HuH-7.5 (cell line): ENCODE measurements around the gene AFF2.
"Not testable (repeated sequence)": the region's sequence is repeated elsewhere in the genome, so short reads cannot be mapped to it uniquely, and the experiment has no call there.

ENCODE experiments used
- DNase-seq: peaks from one replicate; pipeline ENCODE4 v3.0.0; 2011; ENCODE audit warnings: low spot score

The AFF2 gene

GRCh38 chrX:148865277-148866210 lies 365.1 kb downstream of the AFF2 start:
- no peak for DNase-seq

GRCh38 chrX:148867596-148867995 lies 367.2 kb downstream of the AFF2 start:
- DNase-seq, result no peak

- DNase-seq, result no peak
Observed at GRCh38 chrX:148871422-148872160, 371.2 kb downstream of the AFF2 start.

- DNase-seq, result no peak
Observed at GRCh38 chrX:148872161-148872535, 371.7 kb downstream of the AFF2 start.

GRCh38 chrX:148872881-148873280 lies 372.5 kb downstream of the AFF2 start:
- no peak for DNase-seq

GRCh38 chrX:148874636-148875246 lies 374.3 kb downstream of the AFF2 start:
- no peak for DNase-seq

GRCh38 chrX:148878371-148878770 lies 378.0 kb downstream of the AFF2 start:
- DNase-seq, result no peak

GRCh38 chrX:148885203-148885602 lies 384.8 kb downstream of the AFF2 start:
- no peak for DNase-seq

GRCh38 chrX:148893395-148893794 lies 393.0 kb downstream of the AFF2 start:
- no peak for DNase-seq

DNA sequence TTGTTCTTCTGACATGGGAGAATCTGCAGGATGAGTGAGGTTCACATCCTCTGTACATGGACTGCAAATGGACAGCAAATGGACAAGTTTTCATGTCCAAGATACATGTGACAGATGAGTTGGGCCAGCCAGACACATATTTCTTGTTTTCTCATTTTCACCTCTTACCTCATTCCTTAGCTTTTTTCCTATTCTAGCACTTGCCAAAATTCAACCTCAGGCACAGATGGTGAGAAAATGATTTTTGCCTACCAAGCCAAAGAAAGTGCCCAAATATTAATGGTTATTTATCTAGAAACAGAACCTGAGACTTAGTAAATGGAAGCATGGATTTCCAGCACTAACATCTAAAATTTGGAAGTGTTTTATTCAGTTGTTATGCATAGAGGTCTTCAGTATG lies 402.2 kb downstream of the AFF2 start:
- no peak for DNase-seq

DNA sequence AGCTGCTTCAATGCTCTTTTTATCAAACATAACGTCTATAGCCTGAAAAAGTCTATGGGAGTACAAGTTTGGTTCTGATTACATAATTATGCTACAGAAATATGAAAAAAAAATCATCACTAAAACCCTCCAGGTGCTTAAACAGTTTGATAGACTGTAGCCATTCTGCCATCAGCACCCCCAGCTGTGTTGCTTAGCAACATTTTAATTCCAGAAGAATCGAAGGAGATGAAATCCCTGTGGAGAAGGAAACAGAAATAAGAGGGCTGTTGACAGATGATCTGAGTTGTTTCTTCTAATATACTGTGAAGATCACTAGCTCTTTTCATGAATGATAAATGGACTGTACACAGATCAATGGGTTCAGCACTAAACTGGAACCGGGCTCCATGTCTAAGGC lies 402.8 kb downstream of the AFF2 start:
- DNase-seq, result no peak

DNA sequence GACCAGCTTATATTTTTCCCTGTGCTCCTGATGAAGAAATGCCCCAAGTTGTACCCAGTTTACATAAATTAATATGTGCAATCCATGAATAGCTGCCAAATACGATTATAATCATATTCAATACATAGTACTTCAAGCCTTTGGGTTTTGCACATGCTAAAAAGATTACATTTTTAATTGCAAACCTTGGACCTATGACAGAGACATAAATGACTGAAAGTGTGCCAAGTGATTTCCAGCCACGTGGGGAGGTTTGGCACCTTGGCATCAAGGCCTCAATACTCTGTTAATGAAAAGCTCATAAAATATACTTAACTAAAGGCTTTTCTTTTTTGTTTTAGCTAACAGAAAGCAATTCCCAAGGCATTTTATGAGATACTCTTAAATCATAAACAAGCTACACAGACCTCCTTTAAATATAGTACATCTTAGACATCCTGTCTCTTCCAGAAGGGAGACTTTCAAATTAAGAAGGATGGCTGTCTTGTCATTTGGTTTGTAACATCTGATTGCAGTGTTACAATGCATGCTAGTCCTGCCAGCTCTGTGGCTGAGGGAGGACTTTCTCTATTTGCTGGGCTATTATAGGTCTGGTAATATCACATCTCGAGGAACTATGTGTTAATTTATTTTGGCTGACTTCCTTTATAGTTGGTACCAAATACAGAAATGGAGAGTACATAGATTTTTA lies 404.1 kb downstream of the AFF2 start:
- DNase-seq, result no peak

- DNase-seq, result no peak
Observed at GRCh38 chrX:148905400-148905799, 405.0 kb downstream of the AFF2 start.

DNA sequence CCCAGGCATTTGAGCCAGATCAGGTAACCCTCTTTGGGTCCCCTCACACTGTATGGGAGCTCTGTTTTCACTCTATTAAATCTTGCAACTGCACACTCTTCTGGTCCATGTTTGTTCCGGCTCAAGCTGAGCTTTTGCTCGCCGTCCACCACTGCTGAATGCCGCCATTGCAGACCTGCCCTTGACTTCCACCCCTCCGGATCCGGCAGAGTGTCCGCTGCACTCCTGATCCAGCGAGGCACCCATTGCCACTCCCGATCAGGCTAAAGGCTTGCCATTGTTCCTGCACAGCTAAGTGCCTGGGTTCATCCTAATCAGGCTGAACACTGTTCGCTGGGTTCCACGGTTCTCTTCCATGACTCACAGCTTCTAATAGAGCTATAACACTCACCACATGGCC lies 406.2 kb downstream of the AFF2 start:
- not testable (repeated sequence) for DNase-seq

DNA sequence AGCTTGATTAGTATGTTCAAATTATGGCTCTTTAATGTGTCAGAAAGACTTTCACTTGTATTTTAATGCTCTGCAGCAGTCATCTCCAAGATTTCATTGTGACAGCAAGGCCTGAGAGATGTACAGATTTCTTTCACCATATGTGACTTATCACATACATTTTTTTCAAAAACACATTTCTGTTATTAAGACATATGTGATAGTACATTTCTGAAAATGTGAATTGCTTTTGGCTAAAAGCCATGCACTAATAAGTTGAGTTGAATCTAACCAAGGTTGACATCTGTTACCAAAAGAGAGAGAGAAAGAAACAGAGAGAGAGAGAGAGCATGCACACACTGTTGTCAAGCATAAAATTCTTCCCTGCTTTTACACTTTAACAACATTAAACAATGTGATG lies 409.3 kb downstream of the AFF2 start:
- no peak for DNase-seq

GRCh38 chrX:148913971-148914370 lies 413.6 kb downstream of the AFF2 start:
- DNase-seq, result no peak

DNA sequence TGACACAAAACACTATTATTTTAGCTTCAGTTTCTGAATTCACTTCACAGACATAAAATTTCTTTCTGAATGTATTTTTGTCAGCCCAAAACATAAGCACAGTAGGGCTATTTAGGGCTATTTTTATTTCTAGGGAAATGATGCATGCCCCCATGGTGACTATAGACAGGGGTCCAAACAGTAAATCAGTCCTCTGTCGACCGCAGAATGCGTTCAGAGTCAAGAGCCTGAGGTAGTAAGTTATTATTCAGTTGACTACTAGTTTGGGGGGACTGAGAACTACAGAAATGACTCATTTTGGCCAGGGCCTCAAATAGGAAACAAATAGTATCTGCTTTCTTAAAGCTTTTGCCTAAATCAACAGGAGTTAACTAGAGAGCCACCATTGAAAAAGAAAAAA lies 414.4 kb downstream of the AFF2 start:
- DNase-seq, result no peak

GRCh38 chrX:148915474-148915873 lies 415.1 kb downstream of the AFF2 start:
- DNase-seq, result no peak

- no peak for DNase-seq
Observed at GRCh38 chrX:148917441-148917840, 417.0 kb downstream of the AFF2 start.

DNA sequence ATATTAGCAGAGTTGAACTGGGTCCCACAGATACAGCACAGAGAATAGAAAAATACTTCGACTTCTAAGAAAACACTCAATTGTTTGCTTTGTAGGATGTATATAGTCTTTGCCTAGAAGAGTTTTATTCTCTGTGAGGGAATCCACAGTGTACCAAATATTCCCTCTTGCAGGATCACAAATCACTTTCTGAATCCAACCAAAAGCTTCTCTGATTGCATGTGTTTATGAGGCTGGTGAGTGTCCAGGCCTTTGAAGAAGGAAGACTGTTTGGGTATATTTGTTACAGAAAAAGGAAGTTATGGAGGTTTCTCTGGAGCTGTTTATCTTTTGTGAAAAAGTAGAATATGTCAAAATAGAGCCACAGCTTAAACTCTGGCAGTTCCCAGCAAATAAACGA lies 423.2 kb downstream of the AFF2 start:
- DNase-seq, result no peak

DNA sequence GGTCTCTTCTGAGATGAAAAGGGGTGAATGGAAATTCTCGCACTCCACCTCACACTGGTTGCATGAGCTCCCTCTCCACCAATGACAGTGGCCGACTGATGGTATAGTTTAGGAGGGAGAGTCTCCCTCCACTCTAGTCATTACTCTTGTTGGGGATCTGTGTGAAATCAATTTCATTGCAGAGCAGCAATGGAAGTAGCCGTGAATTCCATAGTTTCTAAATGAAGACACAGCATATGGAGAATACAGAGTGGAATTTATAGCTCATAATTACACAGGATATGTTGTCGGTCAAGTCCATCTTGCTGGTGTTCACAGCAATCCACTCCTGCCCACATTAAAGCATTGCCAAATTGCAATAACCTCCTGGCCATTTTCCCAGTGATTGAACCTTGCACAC lies 426.0 kb downstream of the AFF2 start:
- DNase-seq, result no peak

DNA sequence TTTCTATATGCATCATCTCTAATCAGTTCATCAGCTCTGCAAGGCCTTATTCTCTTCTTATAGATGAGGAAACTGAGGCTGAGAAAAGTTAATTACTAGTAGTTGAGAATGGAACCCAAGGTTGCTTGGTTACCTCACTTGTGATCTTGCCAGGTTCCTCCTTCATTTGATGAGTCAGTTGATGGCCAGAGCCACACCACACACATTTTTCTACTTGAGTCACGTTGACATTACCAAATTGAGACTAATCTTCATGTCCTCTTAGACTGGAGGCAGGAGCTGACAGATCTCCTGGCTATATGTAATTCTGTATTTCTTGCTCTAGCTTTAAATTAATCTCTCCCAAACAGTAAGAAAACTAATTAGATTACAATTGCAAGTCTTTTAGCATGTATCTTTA lies 428.4 kb downstream of the AFF2 start:
- no peak for DNase-seq
